HepG2 (cell line): Measurements from ENCODE around the gene CFL1. TPM values are rescaled to one million over a fixed set of nuclear protein-coding genes. Genes with fewer than 3 reads are reported as not detected.

Experiments
- ATAC-seq: fragments of 200-7000 bp; cut with Tn5 transposase; 3 replicates; pipeline ENCODE4 v1.9.1; 2020; ENCODE audit warnings: mild to moderate bottlenecking, moderate library complexity
- BruUV-seq: library from RNA; stranded (reverse); fragments of 400-500 nt; replicated peaks from 2 replicates; lab custom pipeline; 2021; lab: Mats Ljungman, UMichigan
- CTCF ChIA-PET: fragments of 300-600 bp; formaldehyde crosslinking; extraction: SDS; loops from one replicate; lab custom pipeline; 2021; ENCODE audit warnings: low total read pairs, inconsistent platforms, low intra/inter-chr PET ratio; lab: Yijun Ruan, JAX
- POLR2A ChIA-PET: fragments of 350-600 bp; sonication (Branson Sonifier 250); formaldehyde crosslinking; loops from one replicate; lab custom pipeline; 2020; ENCODE audit warnings: antibody characterized with exemption, inconsistent platforms; lab: Yijun Ruan, JAX
- DNase-seq: peaks from one replicate; pipeline ENCODE4 v3.0.0-alpha.2; 2015; ENCODE audit warnings: low spot score
- FAIRE-seq: peaks from 3 replicates; lab custom pipeline; 2011; peaks lifted over from hg19 to GRCh38; lab: Jason Lieb, UNC
- H2AFZ ChIP-seq: one replicate; pipeline ENCODE4 v1.6.1; 2011; ENCODE audit warnings: low read length, inconsistent platforms
- H3K27ac ChIP-seq: fragments of 300-600 bp; 3 replicates; pipeline ENCODE4 v1.8.0; 2011; ENCODE audit warnings: mixed run types, mild to moderate bottlenecking, mixed read lengths, low read length, inconsistent platforms; ENCODE audit not compliant: insufficient read depth; ENCODE audit errors: extremely low read length
- H3K27me3 ChIP-seq, 2 experiments: fragments of 200-600 bp in 1 of 2; 2 replicates in 1 of 2; 3 replicates in 1 of 2; pipeline versions ENCODE4 v1.6.0 to v1.8.0; 2011; ENCODE audit warnings: low read length in 2 of 2, mild to moderate bottlenecking in 2 of 2, moderate library complexity in 2 of 2, inconsistent platforms in 1 of 2; ENCODE audit not compliant: insufficient read depth in 2 of 2, control insufficient read depth in 1 of 2
- H3K36me3 ChIP-seq, 2 experiments: fragments of 200-600 bp in 1 of 2; replicated peaks in 1 of 2; 2 replicates in 1 of 2; 3 replicates in 1 of 2; pipeline versions ENCODE4 v1.5.1 to v1.8.0; 2011; ENCODE audit warnings: low read length in 2 of 2, inconsistent platforms in 1 of 2; ENCODE audit not compliant: insufficient read depth in 2 of 2, control insufficient read depth in 1 of 2
- H3K4me1 ChIP-seq: 2 replicates; pipeline ENCODE4 v1.5.1; 2012; ENCODE audit warnings: low read length, inconsistent platforms; ENCODE audit not compliant: insufficient read depth
- H3K4me2 ChIP-seq: 2 replicates; pipeline ENCODE4 v1.6.0; 2011; ENCODE audit warnings: low read depth, low read length, inconsistent platforms
- H3K4me3 ChIP-seq, 3 experiments: fragments of 200-600 bp in 1 of 3; sonication (generic), shearing (Covaris generic) in 1 of 3; replicated peaks in 1 of 3; 2 replicates each; pipeline ENCODE4 v1.5.1; 2011 to 2016; ENCODE audit warnings: low read length in 3 of 3, inconsistent platforms in 2 of 3, low read depth in 2 of 3, mild to moderate bottlenecking in 2 of 3, control low read depth in 1 of 3, mixed read lengths in 1 of 3; ENCODE audit not compliant: insufficient read depth in 1 of 3
- H3K79me2 ChIP-seq: one replicate; pipeline ENCODE4 v1.6.1; 2011; ENCODE audit warnings: low read length, inconsistent platforms; ENCODE audit not compliant: insufficient read depth
- H3K9ac ChIP-seq: 2 replicates; pipeline ENCODE4 v1.6.0; 2011; ENCODE audit warnings: mild to moderate bottlenecking, low read depth, low read length, inconsistent platforms; ENCODE audit not compliant: insufficient read depth
- H3K9me3 ChIP-seq: 2 replicates; pipeline ENCODE4 v1.5.1; 2012; ENCODE audit warnings: mild to moderate bottlenecking, low read length
- H4K20me1 ChIP-seq: 2 replicates; pipeline ENCODE4 v1.6.0; 2011; ENCODE audit warnings: inconsistent platforms, mild to moderate bottlenecking, low read length, moderate library complexity; ENCODE audit not compliant: insufficient read depth
- CCAR2 ChIP-seq: fragments of 200-400 bp; formaldehyde crosslinking; optimal IDR thresholded peaks from 2 replicates; pipeline ENCODE3; 2018; ENCODE audit warnings: low read depth, mild to moderate bottlenecking, low read length, moderate library complexity
- EEA1 ChIP-seq: sonication (generic); formaldehyde crosslinking; IDR thresholded peaks from 2 replicates; pipeline ENCODE4 v1.5.1; 2020; ENCODE audit warnings: mild to moderate bottlenecking, missing genetic modification reagents, borderline replicate concordance
- PCBP2 ChIP-seq: fragments of 200-400 bp; formaldehyde crosslinking; optimal IDR thresholded peaks from 2 replicates; pipeline ENCODE3; 2018; ENCODE audit warnings: low read length, low read depth; ENCODE audit not compliant: poor library complexity, severe bottlenecking
- SAFB2 ChIP-seq: sonication (generic); formaldehyde crosslinking; IDR thresholded peaks from 2 replicates; pipeline ENCODE4 v1.5.1; 2020; ENCODE audit warnings: missing genetic modification reagents, low read depth, mild to moderate bottlenecking, borderline replicate concordance
- TBX3 ChIP-seq: fragments of 450-650 bp; IDR thresholded peaks from 2 replicates; pipeline ENCODE4 v1.6.1; 2017; ENCODE audit warnings: antibody characterized with exemption, mild to moderate bottlenecking, inconsistent platforms, borderline replicate concordance
- ZFX ChIP-seq: sonication (generic); formaldehyde crosslinking; IDR thresholded peaks from 2 replicates; pipeline ENCODE4 v1.4.0; 2020; ENCODE audit warnings: mild to moderate bottlenecking, low read depth, missing genetic modification reagents, moderate library complexity
- ZFY ChIP-seq: sonication (generic); formaldehyde crosslinking; IDR thresholded peaks from 2 replicates; pipeline ENCODE4 v1.4.0; 2020; ENCODE audit warnings: missing genetic modification reagents
- ZKSCAN1 ChIP-seq: fragments of 150-350 bp; IDR thresholded peaks from 2 replicates; pipeline ENCODE4 v1.6.1; 2014; ENCODE audit warnings: low read length
- ZNF350 ChIP-seq: sonication (generic); formaldehyde crosslinking; IDR thresholded peaks from 2 replicates; pipeline ENCODE4 v1.4.0; 2020; ENCODE audit warnings: mild to moderate bottlenecking, low read depth, missing genetic modification reagents, borderline replicate concordance
- ZNF777 ChIP-seq: sonication (generic); formaldehyde crosslinking; IDR thresholded peaks from 2 replicates; pipeline ENCODE4 v1.4.0; 2020; ENCODE audit warnings: missing genetic modification reagents
- WGBS: methylation state at CpG from one replicate; pipeline ENCODE4 v1.1.6; 2017; ENCODE audit warnings: low lambda C conversion rate; 5-methylcytosine and 5-hydroxymethylcytosine counted together
- in situ Hi-C: cut with HindIII; loops from 2 replicates; pipeline ENCODE4 v1.10.0; 2017; ENCODE audit warnings: low pct_unique_long_range_greater_than_20kb; ENCODE audit not compliant: extremely low pct_ligation_motif_present
- intact Hi-C: fragments of 100-400 bp; cut with micrococcal nuclease; formaldehyde crosslinking; loops from one replicate; pipeline ENCODE4 v1.10.0; 2022; ENCODE audit not compliant: unreplicated experiment
- polyA plus RNA-seq, 8 experiments: library from polyadenylated mRNA; depleted of rRNA in 3 of 8; stranded (reverse) in 7 of 8; unstranded in 1 of 8; fragments of >200 nt; fragmentation: Illumina TruSeq in 4 of 8; extraction: Trizol in 4 of 8; gene quantifications; 2 replicates each; pipeline versions ENCODE4 v1.2.1 to v1.2.3, GENCODE V29; 2011 to 2016; ENCODE audit warnings: low read depth in 4 of 8, missing spikeins in 1 of 8, mixed read lengths in 1 of 8; ENCODE audit not compliant: insufficient read depth in 1 of 8
- total RNA-seq, 5 experiments: library from RNA; depleted of rRNA; stranded (reverse); fragments of >200 nt; fragmentation: Illumina TruSeq; extraction: Trizol; gene quantifications; 2 replicates each; pipeline ENCODE4 v1.2.3, GENCODE V29; 2016; ENCODE audit warnings: low read depth in 1 of 5
- TF ChIP-seq, protein P1 (sequence below): sonication (generic); formaldehyde crosslinking; IDR thresholded peaks from 2 replicates; pipeline ENCODE4 v1.5.1; 2020; ENCODE audit warnings: mild to moderate bottlenecking, missing genetic modification reagents, borderline replicate concordance
- TF ChIP-seq, protein P2 (sequence below): sonication (generic); formaldehyde crosslinking; IDR thresholded peaks from 2 replicates; pipeline ENCODE4 v1.4.0; 2020; ENCODE audit warnings: low read depth, mild to moderate bottlenecking, missing genetic modification reagents
- TF ChIP-seq, protein P3 (sequence below): sonication (generic); formaldehyde crosslinking; IDR thresholded peaks from 2 replicates; pipeline ENCODE4 v1.4.0; 2020; ENCODE audit warnings: mild to moderate bottlenecking, missing genetic modification reagents
- TF ChIP-seq, protein P4 (sequence below): sonication (generic); formaldehyde crosslinking; IDR thresholded peaks from 2 replicates; pipeline ENCODE4 v1.4.0; 2020; ENCODE audit warnings: missing genetic modification reagents

The CFL1 gene
- total and polyA plus RNA-seq, 2 of the 13 experiments (the other 11 are each of a cell fraction or from before 2014, with no cell fraction given): 379 to 383 TPM

DNA sequence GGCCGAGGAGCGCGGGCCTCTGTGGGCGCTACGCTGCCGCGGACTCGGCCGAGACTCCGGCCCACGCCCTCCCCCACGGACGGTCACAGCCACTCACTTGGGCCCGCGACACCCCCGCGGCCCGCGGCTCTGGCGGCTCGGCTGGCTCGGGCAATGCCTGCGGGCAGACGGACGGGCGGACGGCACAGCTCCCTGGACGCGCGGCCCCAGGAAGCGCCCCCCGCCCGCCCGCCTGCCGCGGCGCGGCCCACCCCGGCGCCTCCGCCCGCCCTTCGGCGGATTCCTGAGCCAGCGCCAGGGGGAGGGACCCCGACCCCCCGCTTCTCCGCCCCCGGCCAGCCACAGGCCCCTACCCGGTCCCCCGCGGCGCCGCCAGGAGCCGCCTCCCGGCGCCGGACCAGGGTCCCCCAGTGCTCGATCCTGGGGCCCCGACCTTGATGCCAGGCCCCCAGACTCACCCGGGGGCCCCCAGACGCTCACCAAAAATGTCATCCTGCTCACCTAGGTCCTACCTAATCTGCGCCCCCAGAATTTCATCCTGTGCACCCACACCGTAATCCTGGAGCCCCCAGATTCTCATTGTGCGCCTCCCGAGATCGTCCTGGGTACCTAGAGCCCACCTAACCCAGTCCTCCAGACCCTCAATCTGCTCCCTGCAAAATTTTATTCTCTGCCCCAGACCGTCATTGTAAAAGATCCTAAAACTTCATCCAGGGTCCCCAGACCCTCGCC is 14.8 kb upstream of the CFL1 start, which contains the start of gene EFEMP2:
EFEMP2 (minus strand) TSS at position 215 of the 732 bp plus-strand sequence. CDS start 446 bp downstream, outside the sequence.
- peak within 1 kb of the TSS; percentile 78 for H3K4me2 ChIP-seq
- peak within 1 kb of the TSS; percentile 58 to 73 (median 63); a peak in 5 of 6 replicates for H3K4me3 ChIP-seq
- H3K9ac ChIP-seq: peak within 1 kb of the TSS; percentile 69
- CTCF ChIA-PET: interaction anchor here (1.2 to 1.4 kb wide), 2 partner anchors 12 to 116 kb away, joined by 3 to 9 read pairs; no protein-coding TSS in a partner anchor
- in situ Hi-C loops (no loop called here), intact Hi-C loops (no loop called here)
- peaks cover 32% of the 10 kb centered on the region for H3K4me1 ChIP-seq
- H3K79me2 ChIP-seq: no peaks in the 10 kb centered on the region
- DNase-seq (no peak), ATAC-seq (peak; percentile 4), FAIRE-seq (no peak)
- no TSS peak for BruUV-seq
- H3K36me3 ChIP-seq: peaks cover 0 to 8% of the 10 kb centered on the region in 2 experiments; a peak in 1 of 5 replicates
- POLR2A ChIA-PET: interaction anchor here (1.4 to 8.9 kb wide), 5 partner anchors 13 to 21 kb away, joined by 3 to 81 read pairs (median 6); partner anchors contain the start of genes CCDC85B, CFL1, FIBP and MUS81
- no peak within 1 kb of the TSS for H2AFZ ChIP-seq
- H3K9me3 ChIP-seq: no peaks in the 10 kb centered on the region
- no peaks in the 10 kb centered on the region for H4K20me1 ChIP-seq
- no peaks in the 10 kb centered on the region; a peak in 1 of 5 replicates for H3K27me3 ChIP-seq
- H3K27ac ChIP-seq: peak within 1 kb of the TSS; percentile 38
- 69% methylated on average over 44 of the region's 69 CpGs for WGBS
- TF ChIP-seq CCAR2: no peak
- TF ChIP-seq ZFX (CRISPR knock-in tag): peak; percentile 44; the same call in 1 of the 2 replicates
- no peak for TF ChIP-seq PCBP2
- TF ChIP-seq ZNF777 (CRISPR knock-in tag): peak; percentile 32; the same call in 1 of the 2 replicates
- no peak for TF ChIP-seq EEA1
- TF ChIP-seq, protein P1, sequence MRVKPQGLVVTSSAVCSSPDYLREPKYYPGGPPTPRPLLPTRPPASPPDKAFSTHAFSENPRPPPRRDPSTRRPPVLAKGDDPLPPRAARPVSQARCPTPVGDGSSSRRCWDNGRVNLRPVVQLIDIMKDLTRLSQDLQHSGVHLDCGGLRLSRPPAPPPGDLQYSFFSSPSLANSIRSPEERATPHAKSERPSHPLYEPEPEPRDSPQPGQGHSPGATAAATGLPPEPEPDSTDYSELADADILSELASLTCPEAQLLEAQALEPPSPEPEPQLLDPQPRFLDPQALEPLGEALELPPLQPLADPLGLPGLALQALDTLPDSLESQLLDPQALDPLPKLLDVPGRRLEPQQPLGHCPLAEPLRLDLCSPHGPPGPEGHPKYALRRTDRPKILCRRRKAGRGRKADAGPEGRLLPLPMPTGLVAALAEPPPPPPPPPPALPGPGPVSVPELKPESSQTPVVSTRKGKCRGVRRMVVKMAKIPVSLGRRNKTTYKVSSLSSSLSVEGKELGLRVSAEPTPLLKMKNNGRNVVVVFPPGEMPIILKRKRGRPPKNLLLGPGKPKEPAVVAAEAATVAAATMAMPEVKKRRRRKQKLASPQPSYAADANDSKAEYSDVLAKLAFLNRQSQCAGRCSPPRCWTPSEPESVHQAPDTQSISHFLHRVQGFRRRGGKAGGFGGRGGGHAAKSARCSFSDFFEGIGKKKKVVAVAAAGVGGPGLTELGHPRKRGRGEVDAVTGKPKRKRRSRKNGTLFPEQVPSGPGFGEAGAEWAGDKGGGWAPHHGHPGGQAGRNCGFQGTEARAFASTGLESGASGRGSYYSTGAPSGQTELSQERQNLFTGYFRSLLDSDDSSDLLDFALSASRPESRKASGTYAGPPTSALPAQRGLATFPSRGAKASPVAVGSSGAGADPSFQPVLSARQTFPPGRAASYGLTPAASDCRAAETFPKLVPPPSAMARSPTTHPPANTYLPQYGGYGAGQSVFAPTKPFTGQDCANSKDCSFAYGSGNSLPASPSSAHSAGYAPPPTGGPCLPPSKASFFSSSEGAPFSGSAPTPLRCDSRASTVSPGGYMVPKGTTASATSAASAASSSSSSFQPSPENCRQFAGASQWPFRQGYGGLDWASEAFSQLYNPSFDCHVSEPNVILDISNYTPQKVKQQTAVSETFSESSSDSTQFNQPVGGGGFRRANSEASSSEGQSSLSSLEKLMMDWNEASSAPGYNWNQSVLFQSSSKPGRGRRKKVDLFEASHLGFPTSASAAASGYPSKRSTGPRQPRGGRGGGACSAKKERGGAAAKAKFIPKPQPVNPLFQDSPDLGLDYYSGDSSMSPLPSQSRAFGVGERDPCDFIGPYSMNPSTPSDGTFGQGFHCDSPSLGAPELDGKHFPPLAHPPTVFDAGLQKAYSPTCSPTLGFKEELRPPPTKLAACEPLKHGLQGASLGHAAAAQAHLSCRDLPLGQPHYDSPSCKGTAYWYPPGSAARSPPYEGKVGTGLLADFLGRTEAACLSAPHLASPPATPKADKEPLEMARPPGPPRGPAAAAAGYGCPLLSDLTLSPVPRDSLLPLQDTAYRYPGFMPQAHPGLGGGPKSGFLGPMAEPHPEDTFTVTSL: 0 out of 2 replicates have a peak, but pooled peaks have one; percentile 30
- TF ChIP-seq, protein P2, sequence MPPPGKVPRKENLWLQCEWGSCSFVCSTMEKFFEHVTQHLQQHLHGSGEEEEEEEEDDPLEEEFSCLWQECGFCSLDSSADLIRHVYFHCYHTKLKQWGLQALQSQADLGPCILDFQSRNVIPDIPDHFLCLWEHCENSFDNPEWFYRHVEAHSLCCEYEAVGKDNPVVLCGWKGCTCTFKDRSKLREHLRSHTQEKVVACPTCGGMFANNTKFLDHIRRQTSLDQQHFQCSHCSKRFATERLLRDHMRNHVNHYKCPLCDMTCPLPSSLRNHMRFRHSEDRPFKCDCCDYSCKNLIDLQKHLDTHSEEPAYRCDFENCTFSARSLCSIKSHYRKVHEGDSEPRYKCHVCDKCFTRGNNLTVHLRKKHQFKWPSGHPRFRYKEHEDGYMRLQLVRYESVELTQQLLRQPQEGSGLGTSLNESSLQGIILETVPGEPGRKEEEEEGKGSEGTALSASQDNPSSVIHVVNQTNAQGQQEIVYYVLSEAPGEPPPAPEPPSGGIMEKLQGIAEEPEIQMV (CRISPR knock-in tag): no peak
- TF ChIP-seq, protein P3, sequence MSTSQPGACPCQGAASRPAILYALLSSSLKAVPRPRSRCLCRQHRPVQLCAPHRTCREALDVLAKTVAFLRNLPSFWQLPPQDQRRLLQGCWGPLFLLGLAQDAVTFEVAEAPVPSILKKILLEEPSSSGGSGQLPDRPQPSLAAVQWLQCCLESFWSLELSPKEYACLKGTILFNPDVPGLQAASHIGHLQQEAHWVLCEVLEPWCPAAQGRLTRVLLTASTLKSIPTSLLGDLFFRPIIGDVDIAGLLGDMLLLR (CRISPR knock-in tag): no peak
- no peak for TF ChIP-seq TBX3
- 0 out of 2 replicates have a peak, but pooled peaks have one; percentile 2 for TF ChIP-seq SAFB2 (CRISPR knock-in tag)
- TF ChIP-seq ZNF350 (CRISPR knock-in tag): no peak
- TF ChIP-seq, protein P4, sequence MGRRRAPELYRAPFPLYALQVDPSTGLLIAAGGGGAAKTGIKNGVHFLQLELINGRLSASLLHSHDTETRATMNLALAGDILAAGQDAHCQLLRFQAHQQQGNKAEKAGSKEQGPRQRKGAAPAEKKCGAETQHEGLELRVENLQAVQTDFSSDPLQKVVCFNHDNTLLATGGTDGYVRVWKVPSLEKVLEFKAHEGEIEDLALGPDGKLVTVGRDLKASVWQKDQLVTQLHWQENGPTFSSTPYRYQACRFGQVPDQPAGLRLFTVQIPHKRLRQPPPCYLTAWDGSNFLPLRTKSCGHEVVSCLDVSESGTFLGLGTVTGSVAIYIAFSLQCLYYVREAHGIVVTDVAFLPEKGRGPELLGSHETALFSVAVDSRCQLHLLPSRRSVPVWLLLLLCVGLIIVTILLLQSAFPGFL (CRISPR knock-in tag): no peak
- no peak for TF ChIP-seq ZKSCAN1
- TF ChIP-seq ZFY (CRISPR knock-in tag): peak; percentile 47
